ENCODE results near the gene SLC35B4.

DNA sequence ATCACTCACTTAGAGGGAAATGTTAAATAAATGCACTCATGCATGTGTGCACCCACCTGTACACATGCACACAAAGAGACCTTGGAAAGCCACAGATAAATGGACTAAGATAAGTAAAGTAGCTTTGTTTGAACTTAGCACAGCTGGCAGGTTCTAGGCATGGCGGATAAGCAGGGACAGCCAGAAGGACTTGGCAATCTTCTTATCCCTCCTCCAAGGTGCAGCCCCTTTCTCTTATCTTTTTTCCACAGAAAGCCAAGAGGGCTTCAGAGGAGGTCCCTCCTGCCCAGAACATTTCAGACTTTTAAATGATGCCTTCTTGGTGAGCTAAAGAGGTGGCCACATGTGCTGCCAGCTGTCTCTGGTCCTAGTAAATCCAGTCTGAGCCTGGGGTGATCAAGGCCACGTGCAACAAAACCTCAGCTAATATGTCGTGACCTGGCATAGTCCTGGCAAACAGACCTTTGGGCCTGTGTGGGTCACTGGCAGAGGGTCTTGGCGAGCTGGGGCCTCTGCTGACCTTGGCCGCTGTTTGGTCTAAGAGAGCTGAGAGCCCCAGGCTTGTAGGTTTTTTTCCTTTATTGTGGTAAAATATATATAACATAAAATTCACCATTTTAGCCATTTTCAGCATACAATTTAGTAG lies 43.2 kb upstream of the SLC35B4 start:
- TF ChIP-seq CTCF (IDR thresholded peaks at IDR 0.05): no peak
- no peak for TF ChIP-seq EZH2 (IDR thresholded peaks at IDR 0.05; ENCODE audit: borderline replicate concordance, insufficient read depth, low read depth, low read length, poor library complexity, severe bottlenecking)

Data from B cell (primary cell).